ENCODE data around the gene ANGPTL8.

GRCh38 chr19:11191934-11192333, 47.5 kb upstream of the ANGPTL8 start:
- TF ChIP-seq POLR2A (IDR thresholded peaks at IDR 0.05; ENCODE audit: low read length) (no peak), GATA1 (IDR thresholded peaks at IDR 0.05; ENCODE audit: low read depth, low read length) (no peak)
